HepG2 (cell line): ENCODE data around the gene MED12L. TPM values are rescaled to one million over a fixed set of nuclear protein-coding genes. Genes with fewer than 3 reads are reported as not detected.

Experiments used
- DZIP1 ChIP-seq: sonication (generic); formaldehyde crosslinking; IDR thresholded peaks from 2 replicates; pipeline ENCODE4 v1.5.0; 2020; ENCODE audit warnings: mild to moderate bottlenecking, missing genetic modification reagents
- HIVEP1 ChIP-seq: sonication (generic); formaldehyde crosslinking; IDR thresholded peaks from 2 replicates; pipeline ENCODE4 v1.4.0; 2020; ENCODE audit warnings: mild to moderate bottlenecking, missing genetic modification reagents
- MEF2D ChIP-seq: sonication (generic); formaldehyde crosslinking; IDR thresholded peaks from 2 replicates; pipeline ENCODE4 v1.5.1; 2020; ENCODE audit warnings: mild to moderate bottlenecking, missing genetic modification reagents
- RBM22 ChIP-seq: fragments of 200-400 bp; formaldehyde crosslinking; optimal IDR thresholded peaks from 2 replicates; pipeline ENCODE3; 2017; ENCODE audit warnings: mild to moderate bottlenecking, low read length, moderate library complexity
- RFX3 ChIP-seq: IDR thresholded peaks from 2 replicates; pipeline ENCODE4 v1.6.1; 2016; ENCODE audit warnings: missing biosample characterization, missing genetic modification reagents
- SMAD3 ChIP-seq: sonication (generic); formaldehyde crosslinking; IDR thresholded peaks from 2 replicates; pipeline ENCODE4 v1.4.0; 2020; ENCODE audit warnings: missing genetic modification reagents
- ZNF318 ChIP-seq: sonication (generic); formaldehyde crosslinking; IDR thresholded peaks from 2 replicates; pipeline ENCODE4 v1.4.0; 2020; ENCODE audit warnings: mild to moderate bottlenecking, missing genetic modification reagents
- ZNF407 ChIP-seq: sonication (generic); formaldehyde crosslinking; IDR thresholded peaks from one replicate; pipeline ENCODE4 v1.5.1; 2020; ENCODE audit warnings: mild to moderate bottlenecking, missing genetic modification reagents; ENCODE audit errors: not compliant biosample characterization
- polyA plus RNA-seq, 8 experiments: library from polyadenylated mRNA; depleted of rRNA in 3 of 8; stranded (reverse) in 7 of 8; unstranded in 1 of 8; fragments of >200 nt; fragmentation: Illumina TruSeq in 4 of 8; extraction: Trizol in 4 of 8; gene quantifications; 2 replicates each; pipeline versions ENCODE4 v1.2.1 to v1.2.3, GENCODE V29; 2011 to 2016; ENCODE audit warnings: low read depth in 4 of 8, missing spikeins in 1 of 8, mixed read lengths in 1 of 8; ENCODE audit not compliant: insufficient read depth in 1 of 8
- total RNA-seq, 5 experiments: library from RNA; depleted of rRNA; stranded (reverse); fragments of >200 nt; fragmentation: Illumina TruSeq; extraction: Trizol; gene quantifications; 2 replicates each; pipeline ENCODE4 v1.2.3, GENCODE V29; 2016; ENCODE audit warnings: low read depth in 1 of 5

Gene MED12L
- total and polyA plus RNA-seq, 2 of the 13 experiments (the other 11 are each of a cell fraction or from before 2014, with no cell fraction given): 0.07 to 0.64 TPM

DNA sequence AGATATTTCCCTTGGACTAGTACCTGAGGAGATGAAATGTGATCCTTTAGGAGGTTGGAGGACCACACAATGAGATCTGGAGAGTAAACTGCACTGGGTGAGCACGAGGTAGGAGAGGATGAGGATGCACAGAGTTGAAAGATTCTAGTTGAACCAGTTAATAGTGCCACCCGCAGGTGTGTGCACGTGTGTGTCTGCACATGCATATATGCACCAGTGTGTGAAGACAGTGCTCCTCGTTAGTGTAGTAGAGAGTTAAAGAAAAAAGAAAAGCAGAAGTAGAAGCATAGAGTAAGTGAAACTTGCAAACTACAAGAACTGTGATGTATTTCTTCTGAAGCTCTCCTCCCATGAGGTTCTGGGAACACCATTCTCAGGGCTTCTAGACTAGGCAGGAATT, 8.4 kb downstream of the MED12L start (continued):
- no peak for TF ChIP-seq SMAD3 (CRISPR knock-in tag)
- no peak for TF ChIP-seq DZIP1 (CRISPR knock-in tag)
- no peak for TF ChIP-seq ZNF407 (CRISPR knock-in tag)
- TF ChIP-seq HIVEP1 (CRISPR knock-in tag): no peak
- no peak for TF ChIP-seq MEF2D
- TF ChIP-seq RBM22: no peak
- no peak for TF ChIP-seq ZNF318
- no peak for TF ChIP-seq RFX3 (CRISPR knock-in tag)
